Measurements from ENCODE around the gene BOLL.

GRCh38 chr2:197793456-197793855 lies 8.3 kb upstream of the BOLL start:
- no peak for TF ChIP-seq CTCF (IDR thresholded peaks at IDR 0.05; ENCODE audit: low read depth, low read length)
- TF ChIP-seq, protein P1, sequence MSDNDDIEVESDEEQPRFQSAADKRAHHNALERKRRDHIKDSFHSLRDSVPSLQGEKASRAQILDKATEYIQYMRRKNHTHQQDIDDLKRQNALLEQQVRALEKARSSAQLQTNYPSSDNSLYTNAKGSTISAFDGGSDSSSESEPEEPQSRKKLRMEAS (IDR thresholded peaks at IDR 0.05; ENCODE audit: low read depth, low read length): no peak
